Esophagus squamous epithelium (tissue), 4 donors: ENCODE results near the gene NLGN4X.

Source experiments
- CTCF ChIP-seq, 6 experiments: fragments of 450-650 bp in 4 of 6; fragments of 200-600 bp in 2 of 6; sonication (generic) in 2 of 6; IDR thresholded peaks; one replicate each; pipeline ENCODE4 v1.5.1; 2016 to 2019; ENCODE audit warnings: antibody characterized with exemption in 6 of 6, mild to moderate bottlenecking in 4 of 6, moderate library complexity in 4 of 6
- POLR2A ChIP-seq, 4 donors: fragments of 450-650 bp; IDR thresholded peaks; one replicate each; pipeline ENCODE4 v1.6.1; 2017; ENCODE audit warnings: antibody characterized with exemption in 4 of 4, mild to moderate bottlenecking in 4 of 4, moderate library complexity in 3 of 4

GRCh38 chrX:6170424-6170823, 58.2 kb downstream of the NLGN4X start:
- TF ChIP-seq POLR2A (IDR thresholded peaks at IDR 0.05) (no peak), CTCF (IDR thresholded peaks at IDR 0.05) (no peak)
